Forelimb muscle (tissue), 1 donor: ENCODE data around the gene ZDHHC14. TPM values are rescaled to one million over a fixed set of nuclear protein-coding genes. Genes with fewer than 3 reads are reported as not detected.
"Not testable (repeated sequence)": the region's sequence is repeated elsewhere in the genome, so short reads cannot be mapped to it uniquely, and the experiment has no call there.

Experiments used
- DNase-seq: peaks from one replicate; pipeline ENCODE4 v3.0.0-alpha.2; 2013; ENCODE audit warnings: low read depth
- polyA plus RNA-seq: library from polyadenylated mRNA; unstranded; fragments of 120-200 nt; gene quantifications from one replicate; pipeline ENCODE4 v1.2.1, GENCODE V29; 2013; ENCODE audit not compliant: insufficient read length

The ZDHHC14 gene
- polyA plus RNA-seq, 1 donor: 4.1 TPM

GRCh38 chr6:157569543-157569942 lies 188.6 kb downstream of the ZDHHC14 start:
- no peak for DNase-seq

- no peak for DNase-seq
Measured at GRCh38 chr6:157570104-157570503, 189.1 kb downstream of the ZDHHC14 start.

- no peak for DNase-seq
Measured at GRCh38 chr6:157570752-157571151, 189.8 kb downstream of the ZDHHC14 start.

- no peak for DNase-seq
Measured at GRCh38 chr6:157571269-157571668, 190.3 kb downstream of the ZDHHC14 start.

GRCh38 chr6:157571950-157572349 lies 191.0 kb downstream of the ZDHHC14 start:
- DNase-seq: no peak

GRCh38 chr6:157574851-157575424 lies 193.9 kb downstream of the ZDHHC14 start:
- no peak for DNase-seq

GRCh38 chr6:157575436-157576145 lies 194.6 kb downstream of the ZDHHC14 start:
- no peak for DNase-seq

GRCh38 chr6:157576991-157577390 lies 196.0 kb downstream of the ZDHHC14 start:
- not testable (repeated sequence) for DNase-seq

- DNase-seq: not testable (repeated sequence)
Measured at GRCh38 chr6:157578527-157578926, 197.5 kb downstream of the ZDHHC14 start.

- DNase-seq: no peak
Measured at GRCh38 chr6:157579467-157580031, 198.6 kb downstream of the ZDHHC14 start.

GRCh38 chr6:157584036-157584435 lies 203.0 kb downstream of the ZDHHC14 start:
- no peak for DNase-seq

GRCh38 chr6:157585274-157586087 lies 204.5 kb downstream of the ZDHHC14 start:
- no peak for DNase-seq

GRCh38 chr6:157586088-157586414 lies 205.1 kb downstream of the ZDHHC14 start:
- no peak for DNase-seq

GRCh38 chr6:157586476-157587126 lies 205.6 kb downstream of the ZDHHC14 start:
- DNase-seq: no peak

GRCh38 chr6:157587127-157587926 lies 206.3 kb downstream of the ZDHHC14 start:
- DNase-seq: no peak

GRCh38 chr6:157590654-157591053 lies 209.7 kb downstream of the ZDHHC14 start:
- DNase-seq: not testable (repeated sequence)

- DNase-seq: no peak
Measured at GRCh38 chr6:157592541-157592940, 211.6 kb downstream of the ZDHHC14 start.

- DNase-seq: no peak
Measured at GRCh38 chr6:157592980-157593379, 212.0 kb downstream of the ZDHHC14 start.

- DNase-seq: no peak
Measured at GRCh38 chr6:157593596-157593995, 212.6 kb downstream of the ZDHHC14 start.

GRCh38 chr6:157594292-157594691 lies 213.3 kb downstream of the ZDHHC14 start:
- no peak for DNase-seq

GRCh38 chr6:157595768-157596167 lies 214.8 kb downstream of the ZDHHC14 start:
- no peak for DNase-seq
